ENCODE measurements around the gene PRPF40A. TPM values are rescaled to one million over a fixed set of nuclear protein-coding genes. Genes with fewer than 3 reads are reported as not detected.
A peak's percentile ranks its signal among the peaks of the same experiment; 100 is the strongest.

The PRPF40A gene
- total RNA-seq, 1 donor from 2014 or later: 132 TPM

DNA sequence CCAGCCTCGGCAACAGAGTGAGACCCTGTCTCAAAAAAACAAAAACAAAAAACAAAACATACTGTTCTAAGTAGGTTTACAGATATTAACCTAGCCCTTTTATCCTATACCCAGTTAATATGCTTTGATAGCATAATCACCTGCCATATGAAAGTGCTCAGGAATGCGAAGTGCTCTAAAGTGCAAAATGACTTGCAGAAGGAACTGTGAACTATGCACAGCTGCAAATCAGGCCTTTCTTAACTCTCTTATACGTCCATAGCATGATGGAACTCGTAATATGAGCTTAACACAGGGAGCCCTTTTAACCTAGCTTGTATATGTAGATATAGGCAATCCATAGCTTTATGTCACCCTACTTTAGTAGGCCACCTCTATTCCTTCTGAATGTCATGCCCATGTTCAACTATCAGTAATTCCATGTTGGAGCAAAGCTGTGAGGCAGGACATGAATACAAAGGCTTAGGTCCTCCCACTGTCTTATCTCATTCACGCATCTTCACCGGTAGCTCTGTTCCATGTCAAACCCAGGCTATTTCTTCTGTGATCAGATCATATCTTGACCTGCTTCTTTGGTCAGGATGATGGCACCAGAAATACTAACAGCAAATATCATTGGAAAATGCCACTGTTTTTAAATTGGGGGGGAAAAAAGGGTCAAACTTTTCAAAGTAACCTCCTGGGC is 72.9 kb downstream of the PRPF40A start:
- TF ChIP-seq, protein P1, sequence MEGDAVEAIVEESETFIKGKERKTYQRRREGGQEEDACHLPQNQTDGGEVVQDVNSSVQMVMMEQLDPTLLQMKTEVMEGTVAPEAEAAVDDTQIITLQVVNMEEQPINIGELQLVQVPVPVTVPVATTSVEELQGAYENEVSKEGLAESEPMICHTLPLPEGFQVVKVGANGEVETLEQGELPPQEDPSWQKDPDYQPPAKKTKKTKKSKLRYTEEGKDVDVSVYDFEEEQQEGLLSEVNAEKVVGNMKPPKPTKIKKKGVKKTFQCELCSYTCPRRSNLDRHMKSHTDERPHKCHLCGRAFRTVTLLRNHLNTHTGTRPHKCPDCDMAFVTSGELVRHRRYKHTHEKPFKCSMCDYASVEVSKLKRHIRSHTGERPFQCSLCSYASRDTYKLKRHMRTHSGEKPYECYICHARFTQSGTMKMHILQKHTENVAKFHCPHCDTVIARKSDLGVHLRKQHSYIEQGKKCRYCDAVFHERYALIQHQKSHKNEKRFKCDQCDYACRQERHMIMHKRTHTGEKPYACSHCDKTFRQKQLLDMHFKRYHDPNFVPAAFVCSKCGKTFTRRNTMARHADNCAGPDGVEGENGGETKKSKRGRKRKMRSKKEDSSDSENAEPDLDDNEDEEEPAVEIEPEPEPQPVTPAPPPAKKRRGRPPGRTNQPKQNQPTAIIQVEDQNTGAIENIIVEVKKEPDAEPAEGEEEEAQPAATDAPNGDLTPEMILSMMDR (conservative IDR thresholded peaks at IDR 0.05; ENCODE audit: low read depth, low read length): no peak
- no peak for DNase-seq (ENCODE audit: low read depth)
- no peak overlapping the region for H3K4me3 ChIP-seq (ENCODE audit: low read depth, low read length)

- no peak for DNase-seq (ENCODE audit: low read depth)
- TF ChIP-seq, protein P1 (conservative IDR thresholded peaks at IDR 0.05; ENCODE audit: low read depth, low read length): no peak
- H3K4me3 ChIP-seq (ENCODE audit: low read depth, low read length): no peak overlapping the region
Observed at GRCh38 chr2:152638590-152638989, 78.7 kb downstream of the PRPF40A start.

GRCh38 chr2:152638056-152638455 is 79.2 kb downstream of the PRPF40A start:
- TF ChIP-seq, protein P1 (conservative IDR thresholded peaks at IDR 0.05; ENCODE audit: low read depth, low read length): no peak
- DNase-seq (ENCODE audit: low read depth): no peak
- H3K4me3 ChIP-seq (ENCODE audit: low read depth, low read length): no peak overlapping the region

DNA sequence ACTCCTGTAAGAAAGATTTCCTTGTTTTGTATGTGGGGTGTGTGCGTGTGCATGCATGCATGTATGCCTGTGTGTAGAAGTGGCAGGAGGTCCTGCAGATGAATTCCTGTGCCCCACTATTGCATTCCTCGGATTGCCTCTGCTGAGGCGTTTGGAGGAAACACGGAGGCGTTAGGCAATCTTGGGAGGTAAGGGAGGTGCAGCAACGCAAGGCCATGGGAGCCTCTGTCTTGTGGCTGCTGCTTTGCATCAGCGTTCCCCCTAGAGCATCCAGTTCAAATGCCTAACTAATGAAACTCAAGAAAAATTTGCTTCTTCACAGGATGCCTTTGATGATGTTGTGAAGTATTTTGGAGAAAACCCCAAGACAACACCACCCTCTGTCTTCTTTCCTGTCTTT is 80.0 kb downstream of the PRPF40A start:
- no peak overlapping the region for H3K4me3 ChIP-seq (ENCODE audit: low read depth, low read length)
- no peak for DNase-seq (ENCODE audit: low read depth)
- TF ChIP-seq, protein P1 (conservative IDR thresholded peaks at IDR 0.05; ENCODE audit: low read depth, low read length): no peak

DNA sequence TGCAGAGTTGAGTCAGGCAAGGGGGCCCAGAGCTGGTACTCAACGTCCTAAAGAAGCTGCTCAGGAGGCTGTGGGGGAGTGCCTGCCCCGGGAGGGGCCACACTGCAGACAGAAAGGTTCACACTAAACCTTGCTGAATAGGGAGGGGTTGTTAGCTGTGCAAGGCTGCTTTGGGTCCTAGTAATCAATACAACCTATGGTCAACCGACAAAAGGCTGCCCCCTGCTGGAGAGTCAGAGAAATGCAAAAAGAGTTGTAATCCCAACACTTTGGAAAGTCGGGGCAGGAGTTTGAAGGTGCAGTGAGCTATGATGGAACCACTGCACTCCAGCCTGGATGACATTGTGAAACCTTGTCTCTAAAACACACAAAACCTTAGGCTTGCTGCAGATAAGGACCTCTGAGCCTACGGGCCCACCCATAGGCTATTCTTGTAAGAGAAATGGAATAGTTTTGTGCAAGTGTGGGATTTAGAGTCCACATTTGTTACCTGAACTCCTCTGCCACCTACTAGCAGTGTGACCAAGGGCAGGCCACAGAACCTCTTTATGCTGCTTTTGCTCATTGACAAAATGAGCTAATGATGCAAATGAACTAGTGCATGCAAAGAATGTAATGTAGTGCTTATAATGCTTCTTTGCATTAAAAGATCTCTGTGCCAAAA is 81.5 kb downstream of the PRPF40A start:
- peak; percentile 7 for DNase-seq (ENCODE audit: low read depth)
- TF ChIP-seq, protein P1 (conservative IDR thresholded peaks at IDR 0.05; ENCODE audit: low read depth, low read length): peak; percentile 85
- no peak overlapping the region for H3K4me3 ChIP-seq (ENCODE audit: low read depth, low read length)

DNA sequence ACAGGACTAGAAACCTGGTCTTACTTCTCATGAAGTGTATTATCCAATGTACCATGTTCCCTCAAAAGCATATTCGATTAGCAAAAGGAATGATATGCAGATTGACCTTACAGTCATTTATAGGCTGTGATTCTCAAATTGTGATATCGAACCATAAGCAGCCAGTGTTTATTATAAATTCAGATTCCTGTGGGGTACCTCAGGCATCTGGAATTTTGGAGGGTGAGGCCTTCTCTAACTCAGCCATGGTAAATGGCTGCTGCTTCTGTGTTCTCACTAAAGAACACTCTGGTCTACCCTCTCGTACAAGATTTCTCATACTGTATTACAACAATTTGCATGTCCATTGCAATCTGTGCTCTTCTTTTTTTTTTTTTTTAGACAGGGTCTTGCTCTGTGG is 84.5 kb downstream of the PRPF40A start:
- H3K4me3 ChIP-seq (ENCODE audit: low read depth, low read length): no peak overlapping the region
- DNase-seq (ENCODE audit: low read depth): no peak
- TF ChIP-seq, protein P1 (conservative IDR thresholded peaks at IDR 0.05; ENCODE audit: low read depth, low read length): no peak

DNA sequence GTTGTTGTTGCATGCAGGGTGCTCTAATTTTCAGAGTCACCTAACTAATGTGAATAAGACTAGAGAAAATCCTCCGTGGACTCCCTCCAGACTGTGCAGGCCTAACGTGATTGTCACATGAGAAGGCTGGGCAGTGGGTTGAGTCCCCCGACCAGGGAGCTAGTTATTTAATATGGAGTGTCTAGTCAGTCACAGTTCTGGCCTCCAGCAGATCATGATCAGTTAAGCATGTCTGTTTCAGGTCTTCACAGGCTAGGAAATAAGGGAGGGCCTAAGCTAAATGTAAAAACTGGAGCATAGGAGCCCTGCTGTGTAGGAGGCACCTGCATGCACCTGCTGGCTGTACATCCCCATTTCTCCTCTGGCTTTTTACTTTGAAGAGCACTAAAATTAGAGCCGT is 86.8 kb downstream of the PRPF40A start:
- H3K4me3 ChIP-seq (ENCODE audit: low read depth, low read length): no peak overlapping the region
- DNase-seq (ENCODE audit: low read depth): no peak
- TF ChIP-seq, protein P1 (conservative IDR thresholded peaks at IDR 0.05; ENCODE audit: low read depth, low read length): no peak
